Stimulated activated CD4-positive, alpha-beta T cell treated with anti-CD3 and anti-CD28 coated beads, TNF-alpha, amount 100 ng/mL, for 4 hours (primary cell): ENCODE results near the gene ELL2.
A peak's percentile ranks its signal among the peaks of the same experiment; 100 is the strongest.

ENCODE experiments used
- DNase-seq, 3 experiments: peaks; one replicate each; pipeline ENCODE4 v3.0.0-alpha.2; 2020; ENCODE audit warnings: low read depth in 3 of 3

The ELL2 gene

GRCh38 chr5:95961617-95962474 is at the start of gene ELL2:
Gene ELL2, minus strand, starts transcription at chr5:95961851. Its CDS starts 130 bp downstream, at chr5:95961721.
- DNase-seq: peak; percentile 91 to 95 (median 93)

DNA sequence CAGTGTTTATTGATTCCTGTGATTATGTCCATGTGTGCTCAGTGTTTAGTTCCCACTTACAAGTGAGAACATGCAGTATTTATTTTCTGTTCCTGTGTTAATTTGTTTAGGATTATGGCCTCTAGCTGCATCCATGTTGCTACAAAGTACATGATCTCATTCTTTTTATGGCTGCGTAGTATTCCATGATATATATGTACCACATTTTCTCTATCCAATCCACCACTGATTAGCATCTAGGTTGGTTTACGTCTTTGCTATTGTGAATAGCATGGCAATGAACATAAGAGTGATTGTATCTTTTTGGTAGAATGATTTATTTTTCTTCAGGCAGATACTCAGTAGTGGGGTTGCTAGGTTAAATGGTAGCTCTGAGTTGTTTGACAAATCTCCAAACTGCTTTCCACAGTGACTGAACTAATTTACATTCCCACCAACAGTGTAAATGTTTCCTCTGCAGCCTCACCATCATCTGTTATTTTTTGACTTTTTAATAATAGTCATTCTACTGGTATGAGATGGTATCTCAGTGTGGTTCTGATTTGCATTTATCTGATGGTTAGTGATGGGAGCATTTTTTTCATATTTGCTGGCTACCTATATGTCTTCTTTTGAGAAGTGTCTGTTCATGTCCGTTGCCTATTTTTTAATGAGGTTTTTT is 47.5 kb upstream of the ELL2 start:
- no peak for DNase-seq

- DNase-seq: no peak
These were observed 46.8 kb upstream of the ELL2 start for GRCh38 chr5:96008487-96008886.

- DNase-seq: no peak
These were observed 45.4 kb upstream of the ELL2 start for GRCh38 chr5:96007051-96007450.

DNA sequence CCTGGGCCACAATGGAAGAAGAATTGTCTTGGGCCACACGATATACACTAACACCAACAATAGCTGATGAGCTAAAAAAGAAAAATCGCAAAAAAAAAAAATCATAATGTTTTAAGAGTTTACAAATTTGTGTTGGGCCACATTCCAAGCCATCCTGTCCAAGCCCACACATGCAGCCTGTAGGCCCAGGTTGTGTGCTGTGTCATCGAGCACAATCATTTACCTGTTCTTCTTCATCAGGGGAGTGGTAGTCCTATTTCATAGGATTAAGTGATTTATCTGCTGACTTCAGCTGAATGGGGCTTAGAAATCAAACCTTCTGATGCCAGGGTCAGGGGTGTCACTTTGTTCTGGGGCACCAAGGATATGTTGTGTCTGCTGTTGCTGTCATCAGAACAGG is 44.6 kb upstream of the ELL2 start:
- no peak for DNase-seq

GRCh38 chr5:96004754-96005153 is 43.1 kb upstream of the ELL2 start:
- DNase-seq: no peak

DNA sequence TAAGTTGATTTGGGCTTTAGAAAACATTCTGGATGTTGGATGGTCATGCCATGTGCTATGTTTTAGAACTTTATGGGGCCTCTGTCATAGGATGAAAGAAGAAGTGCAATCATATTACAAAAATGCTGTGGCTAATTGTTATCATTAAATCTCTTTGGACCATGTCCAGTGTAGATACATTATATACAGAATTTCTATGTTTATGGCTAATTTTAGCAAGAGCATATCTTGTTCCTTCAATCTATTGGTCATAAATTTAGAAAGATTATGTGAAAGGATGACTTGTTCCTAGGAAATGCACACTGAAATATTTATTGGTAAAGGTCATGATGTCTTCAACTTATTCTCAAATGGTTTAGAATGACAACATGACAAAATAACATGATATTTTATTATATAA is 42.4 kb upstream of the ELL2 start:
- DNase-seq: no peak

GRCh38 chr5:96001262-96001661 is 39.6 kb upstream of the ELL2 start:
- DNase-seq: no peak

DNA sequence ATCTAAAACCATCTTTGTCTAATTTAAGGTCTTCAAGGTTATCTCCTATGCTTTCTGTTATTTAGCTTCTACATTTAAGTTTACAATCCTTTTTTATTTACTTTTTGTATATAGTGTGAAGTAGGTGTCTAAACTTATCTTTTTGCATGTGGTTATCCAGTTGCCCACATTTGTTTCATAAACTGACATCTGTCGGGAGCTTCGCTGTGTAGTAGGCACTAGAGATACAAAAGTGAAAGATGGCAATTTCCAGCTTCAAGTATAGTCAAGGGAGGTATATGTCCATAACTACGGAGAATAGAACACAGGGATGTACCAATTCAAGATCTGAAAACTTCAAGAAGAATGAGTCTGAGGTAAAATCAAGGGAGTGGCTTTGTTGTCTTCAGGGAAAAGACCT is 38.7 kb upstream of the ELL2 start:
- DNase-seq: no peak

GRCh38 chr5:95996904-95997723 is 35.5 kb upstream of the ELL2 start:
- no peak for DNase-seq

DNA sequence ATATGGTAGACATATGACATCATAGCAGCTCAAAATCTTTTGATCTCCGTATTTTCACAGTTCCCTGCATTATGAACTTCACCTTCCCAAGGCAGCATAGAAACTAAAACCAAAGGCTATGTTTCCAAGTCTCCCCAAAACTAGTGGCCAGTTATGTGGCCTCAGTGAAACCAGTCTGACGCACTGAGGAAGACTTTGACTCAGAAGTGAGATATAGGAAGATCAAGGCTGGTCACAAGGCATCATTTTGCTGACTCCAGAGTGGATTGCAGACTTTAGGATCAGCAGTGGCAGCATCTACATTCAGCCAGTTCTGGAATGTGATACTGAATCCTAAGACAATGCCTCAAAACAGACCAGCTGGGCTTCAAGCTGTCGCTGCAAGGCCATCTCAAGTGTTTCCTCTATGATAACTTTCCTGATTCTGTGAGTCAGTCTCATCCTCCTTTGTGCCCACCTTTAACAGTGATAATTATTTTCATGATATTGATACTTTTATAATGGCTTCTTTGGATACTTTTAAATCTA is 34.4 kb upstream of the ELL2 start:
- no peak for DNase-seq

- DNase-seq: no peak
These were observed 32.1 kb upstream of the ELL2 start for GRCh38 chr5:95993776-95994175.

DNA sequence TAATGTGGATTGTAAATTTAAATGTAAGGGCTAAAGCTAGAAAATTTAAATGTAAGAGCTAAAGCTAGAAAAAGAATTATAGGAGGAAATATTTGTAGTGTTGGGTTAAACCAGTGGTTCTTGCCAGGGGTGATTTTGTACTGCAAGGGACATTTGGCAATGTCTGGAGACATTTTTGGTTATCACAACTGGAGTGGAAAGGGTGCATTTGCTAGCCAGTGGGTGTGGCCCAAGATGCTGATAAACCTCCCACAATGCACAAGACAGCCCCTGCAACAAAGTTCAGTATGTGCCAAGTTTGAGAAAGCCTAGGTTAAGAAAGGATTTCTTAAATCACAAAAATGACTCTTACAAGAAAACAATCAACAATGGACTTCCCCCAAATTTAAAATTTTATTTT is 31.6 kb upstream of the ELL2 start:
- no peak for DNase-seq

DNA sequence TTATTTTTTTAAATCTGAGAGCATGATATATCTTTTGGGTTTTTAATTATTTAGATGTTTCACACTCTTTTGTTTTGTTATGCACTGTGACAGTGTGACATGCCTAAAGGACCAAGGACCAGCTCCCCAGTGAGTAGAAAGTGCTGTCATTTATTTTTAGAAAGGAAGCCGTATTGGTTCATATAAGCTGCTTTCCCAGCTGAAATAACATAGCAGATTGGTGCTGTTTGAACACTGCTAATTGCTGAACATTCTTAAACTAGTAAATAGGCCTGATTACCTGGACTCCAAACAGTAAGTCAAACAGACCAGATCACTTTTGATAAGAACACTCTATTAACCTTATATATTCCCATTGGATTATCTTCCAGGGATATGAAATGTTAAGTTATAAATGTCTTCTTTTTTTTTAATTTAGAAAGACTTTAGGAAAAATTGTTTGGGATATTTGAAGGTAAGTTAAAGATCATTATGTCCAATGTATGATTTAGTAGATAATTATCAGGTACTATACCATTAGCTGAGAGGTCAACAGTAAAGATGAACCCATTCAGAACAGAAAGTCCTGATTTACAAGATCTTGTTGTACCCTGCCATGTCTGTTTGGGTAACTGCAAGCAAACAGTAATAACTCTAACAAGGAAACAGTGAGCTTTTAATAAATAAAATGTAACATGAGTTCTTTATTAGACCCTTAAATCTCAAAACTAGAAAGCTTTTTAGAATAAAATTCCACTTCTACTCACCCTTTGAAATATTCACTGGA is 27.8 kb upstream of the ELL2 start:
- DNase-seq: no peak

DNA sequence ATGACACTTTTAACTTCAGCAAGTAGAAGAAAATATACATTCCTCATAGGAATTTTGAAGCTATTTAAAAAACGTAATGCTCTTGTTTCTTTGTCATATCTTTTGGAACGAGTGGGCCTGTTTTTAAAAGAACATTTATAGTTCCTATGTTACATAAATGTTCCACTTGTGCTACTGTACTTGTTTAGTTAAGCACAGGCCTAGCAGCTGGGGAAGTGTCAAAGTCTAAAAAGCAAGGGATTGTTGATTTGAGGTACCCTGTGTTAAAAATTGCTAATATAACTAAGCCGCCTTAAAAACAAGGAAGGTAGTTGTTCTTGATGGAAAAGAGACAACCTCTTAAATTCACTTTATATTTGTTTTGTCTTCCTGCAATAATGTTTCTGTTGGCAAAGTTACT is 27.2 kb upstream of the ELL2 start:
- no peak for DNase-seq

GRCh38 chr5:95988094-95988493 is 26.4 kb upstream of the ELL2 start:
- DNase-seq: no peak

- no peak for DNase-seq
These were observed 25.4 kb upstream of the ELL2 start for GRCh38 chr5:95986937-95987520.

GRCh38 chr5:95986001-95986400 is 24.4 kb upstream of the ELL2 start:
- no peak for DNase-seq

- no peak for DNase-seq
These were observed 23.6 kb upstream of the ELL2 start for GRCh38 chr5:95985249-95985648.

DNA sequence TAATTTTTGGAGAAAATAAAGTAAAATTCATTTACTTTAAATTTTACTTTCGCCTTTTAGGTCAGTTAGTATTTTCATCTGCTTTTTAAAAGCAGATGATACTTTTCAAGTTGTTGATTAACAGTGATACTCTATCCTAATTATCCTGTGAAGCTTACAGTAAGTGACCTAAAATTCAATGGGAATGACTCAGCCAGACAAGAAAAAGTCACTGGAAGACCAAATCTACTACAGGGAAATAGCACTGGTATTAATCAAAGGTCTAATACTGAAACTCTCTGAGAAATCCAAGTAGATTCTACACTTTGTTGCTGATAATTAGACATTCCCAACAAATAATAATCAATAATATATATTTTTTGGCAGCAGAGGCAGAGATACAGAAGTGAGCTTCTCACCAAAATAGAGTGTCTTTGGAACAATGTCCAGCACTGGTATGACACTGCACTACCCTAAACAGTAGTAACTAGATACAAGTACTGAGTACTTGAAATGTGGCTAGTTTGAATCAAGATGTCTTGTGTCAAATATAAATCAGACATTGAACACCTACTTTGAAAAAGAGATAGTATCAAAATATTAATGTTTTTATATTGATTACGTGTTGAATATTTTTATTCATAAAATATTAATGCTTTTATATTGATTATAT is 22.8 kb upstream of the ELL2 start:
- no peak for DNase-seq

DNA sequence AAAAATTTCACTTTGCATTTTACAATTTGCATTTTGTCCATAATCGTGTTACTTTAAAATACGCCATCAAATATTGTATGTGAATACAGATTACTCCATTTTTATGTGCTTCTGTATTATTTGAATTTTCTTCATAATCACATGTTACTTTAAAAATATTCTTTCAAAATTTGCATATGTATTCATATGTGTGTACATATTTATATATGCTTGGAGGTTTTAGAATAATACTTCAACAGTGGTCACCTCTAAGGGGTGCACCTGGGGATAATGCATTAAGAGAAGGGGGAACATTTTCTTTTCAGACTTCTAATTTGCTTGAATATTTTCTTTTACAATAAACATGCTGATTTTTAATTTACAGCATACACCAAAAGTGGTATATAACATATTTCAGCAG is 21.9 kb upstream of the ELL2 start:
- no peak for DNase-seq
